GM04504 (cell line): Measurements from ENCODE around the gene DUSP16.
A peak's percentile ranks its signal among the peaks of the same experiment; 100 is the strongest.

Experiments used
- DNase-seq: peaks from one replicate; pipeline ENCODE4 v3.0.0-alpha.2; 2012; ENCODE audit warnings: low read depth

DUSP16 gene

GRCh38 chr12:12440784-12441428 lies 121.8 kb downstream of the DUSP16 start:
- DNase-seq: no peak

DNA sequence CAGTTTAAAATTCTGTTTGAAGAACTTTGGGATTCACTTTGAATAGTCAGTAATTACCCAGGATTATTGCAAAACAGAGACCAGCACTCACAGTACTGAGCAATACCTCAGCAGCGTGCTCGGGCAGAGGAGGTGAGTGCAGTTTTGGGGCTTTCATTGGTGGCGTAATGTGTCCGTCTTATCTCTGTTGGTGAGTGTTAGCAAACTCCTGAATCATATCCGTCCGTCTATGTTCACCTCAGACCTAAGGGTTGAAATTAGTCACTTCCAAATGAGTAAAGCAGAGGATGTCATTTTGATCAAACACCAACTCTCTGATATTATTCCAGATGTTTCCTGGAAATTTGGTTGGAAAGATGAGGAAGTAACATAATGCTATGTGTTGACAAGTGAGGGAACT lies 123.0 kb downstream of the DUSP16 start:
- DNase-seq: no peak

DNA sequence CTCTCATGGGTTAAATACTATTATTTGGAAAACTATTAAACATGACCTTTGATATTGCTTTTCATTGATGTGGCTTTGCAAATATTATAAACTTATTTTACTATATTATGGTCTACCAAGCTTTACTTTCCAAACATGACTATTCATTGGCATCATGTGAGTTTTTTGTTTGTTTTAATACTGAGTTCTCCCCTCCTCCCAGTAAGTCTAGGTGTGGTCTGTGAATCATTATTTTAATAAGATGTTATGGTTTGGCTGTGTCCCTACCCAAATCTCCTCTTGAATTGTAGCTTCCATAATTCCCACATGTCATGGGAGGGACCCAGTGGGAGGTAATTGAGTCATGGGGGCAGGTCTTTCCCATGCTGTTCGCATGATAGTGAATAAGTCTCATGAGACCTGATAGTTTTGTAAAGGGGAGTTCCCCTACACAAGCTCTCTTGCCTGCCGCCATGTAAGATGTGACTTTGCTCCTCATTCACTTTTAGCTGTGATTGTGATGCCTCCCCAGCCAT lies 125.8 kb downstream of the DUSP16 start:
- DNase-seq: no peak

GRCh38 chr12:12433203-12433731 lies 129.4 kb downstream of the DUSP16 start:
- DNase-seq: no peak

DNA sequence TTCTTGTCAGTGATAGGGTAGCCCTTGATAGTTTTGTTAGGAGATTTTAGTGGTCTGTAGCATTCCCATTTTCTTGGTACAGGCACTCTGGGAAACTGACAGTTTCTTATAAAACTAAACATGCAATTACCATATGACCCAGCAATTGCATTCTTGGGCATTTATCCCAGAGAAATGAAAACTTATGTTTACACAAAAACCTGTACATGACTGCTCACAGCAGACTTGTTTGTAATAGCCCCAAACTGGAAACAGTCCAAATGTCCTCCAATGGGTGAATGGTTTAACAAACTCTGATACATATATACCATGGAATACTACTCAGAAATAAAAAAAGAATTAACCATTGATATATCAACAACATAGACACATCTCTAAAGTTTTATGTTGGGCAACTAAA lies 130.3 kb downstream of the DUSP16 start:
- DNase-seq: peak; percentile 47

GRCh38 chr12:12428961-12429657 lies 133.6 kb downstream of the DUSP16 start:
- no peak for DNase-seq

DNA sequence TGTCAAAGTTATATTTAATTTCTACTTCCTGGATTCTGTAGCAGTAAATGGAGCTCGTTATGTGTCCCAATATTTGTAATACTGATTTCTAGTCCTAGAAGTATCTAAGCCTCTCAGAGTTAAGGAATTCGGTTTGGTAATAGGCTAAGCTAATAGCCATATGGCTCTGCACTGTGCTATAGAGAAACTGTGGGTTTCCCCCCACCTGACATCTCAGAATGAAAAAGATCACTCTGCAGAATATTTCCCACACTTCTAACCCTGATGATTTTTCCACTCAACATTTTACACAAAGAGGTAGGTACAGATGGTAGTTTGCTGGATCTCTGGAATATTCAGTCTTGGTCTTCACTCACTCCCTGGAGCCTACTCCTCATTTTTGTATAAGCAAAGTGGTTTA lies 134.6 kb downstream of the DUSP16 start:
- DNase-seq: no peak

GRCh38 chr12:12427568-12427967 lies 135.1 kb downstream of the DUSP16 start:
- DNase-seq: no peak

DNA sequence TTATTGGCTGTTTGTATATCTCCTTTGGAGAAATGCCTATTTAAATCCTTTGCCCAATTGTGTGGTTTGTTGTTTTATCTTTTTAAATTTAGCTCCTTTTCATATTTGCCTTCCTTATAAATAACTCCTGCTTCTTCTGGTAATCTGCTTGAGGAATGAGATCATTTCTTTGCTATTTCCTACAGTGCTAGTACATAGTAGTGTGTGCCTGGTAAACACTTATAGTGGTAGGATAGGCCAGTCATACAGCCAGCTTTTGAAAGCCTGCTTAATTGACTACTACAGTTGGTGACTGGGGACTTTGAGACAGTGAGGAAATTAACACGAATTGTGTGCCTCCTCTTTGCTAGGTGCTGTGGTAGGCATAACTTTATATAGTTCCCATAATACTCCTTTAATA lies 137.0 kb downstream of the DUSP16 start:
- DNase-seq: peak; percentile 12

DNA sequence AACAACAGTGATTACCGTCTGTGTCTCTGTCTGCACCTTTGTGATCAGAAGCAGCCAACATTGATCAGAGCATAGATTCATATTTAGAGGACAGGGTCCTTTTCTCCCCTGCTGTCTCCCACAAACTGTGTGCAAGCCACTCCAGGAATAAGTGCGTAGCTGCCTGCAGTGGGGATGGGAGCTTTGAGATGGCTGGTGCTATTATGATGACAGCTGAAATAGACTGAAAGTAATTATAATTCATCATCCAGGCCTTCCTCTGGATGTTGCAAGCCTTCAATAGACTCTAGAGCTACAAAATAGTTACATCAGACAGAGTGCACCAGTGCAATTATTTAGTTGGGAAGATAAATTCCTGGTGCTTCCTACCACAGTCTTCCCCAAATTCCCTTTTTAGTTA lies 137.7 kb downstream of the DUSP16 start:
- no peak for DNase-seq
